Prostate gland (tissue), 2 donors: ENCODE data around the gene RIT2.

Experiments
- CTCF ChIP-seq, 4 experiments: fragments of 200-600 bp in 2 of 4; fragments of 450-650 bp in 2 of 4; sonication (generic) in 2 of 4; IDR thresholded peaks; 1 replicate in 3 of 4; 2 replicates in 1 of 4; pipeline ENCODE4 v1.5.1; 2016 to 2019; ENCODE audit warnings: antibody characterized with exemption in 4 of 4, mild to moderate bottlenecking in 2 of 4, moderate library complexity in 2 of 4
- POLR2A ChIP-seq: fragments of 450-650 bp; IDR thresholded peaks from one replicate; pipeline ENCODE4 v1.6.1; 2016; ENCODE audit warnings: antibody characterized with exemption, mild to moderate bottlenecking

- no peak for TF ChIP-seq CTCF (IDR thresholded peaks at IDR 0.05)
- no peak for TF ChIP-seq POLR2A
Observed at GRCh38 chr18:42961298-42961697, 154.2 kb downstream of the RIT2 start.
